Lower leg skin (tissue), 3 donors: ENCODE data around the gene MCTP1.

Source experiments
- CTCF ChIP-seq, 3 donors: fragments of 450-650 bp; IDR thresholded peaks; one replicate each; pipeline ENCODE4 v1.5.1; 2016; ENCODE audit warnings: antibody characterized with exemption in 3 of 3, mild to moderate bottlenecking in 3 of 3, moderate library complexity in 2 of 3
- POLR2A ChIP-seq, 2 donors: fragments of 450-650 bp; IDR thresholded peaks; one replicate each; pipeline ENCODE4 v1.6.1; 2016 to 2017; ENCODE audit warnings: antibody characterized with exemption in 2 of 2, mild to moderate bottlenecking in 1 of 2, moderate library complexity in 1 of 2

- TF ChIP-seq CTCF (IDR thresholded peaks at IDR 0.05) (no peak), POLR2A (IDR thresholded peaks at IDR 0.05) (no peak)
These were observed 391.3 kb downstream of the MCTP1 start for GRCh38 chr5:94893412-94894135.
